GM19438 (cell line): Measurements from ENCODE around the gene CTBP1.

Experiments used
- ATAC-seq: cut with Tn5 transposase; IDR thresholded peaks from one replicate; pipeline ENCODE4 v1.9.1; 2021; ENCODE audit warnings: low read depth; ENCODE audit not compliant: unreplicated experiment

The CTBP1 gene

GRCh38 chr4:1212546-1213335, 36.2 kb downstream of the CTBP1 start:
- no peak for ATAC-seq

GRCh38 chr4:1211891-1212545, 36.9 kb downstream of the CTBP1 start:
- no peak for ATAC-seq

- ATAC-seq, result no peak
Observed at GRCh38 chr4:1211371-1211770, 37.6 kb downstream of the CTBP1 start.

GRCh38 chr4:1210971-1211370, 38.0 kb downstream of the CTBP1 start:
- ATAC-seq, result no peak

DNA sequence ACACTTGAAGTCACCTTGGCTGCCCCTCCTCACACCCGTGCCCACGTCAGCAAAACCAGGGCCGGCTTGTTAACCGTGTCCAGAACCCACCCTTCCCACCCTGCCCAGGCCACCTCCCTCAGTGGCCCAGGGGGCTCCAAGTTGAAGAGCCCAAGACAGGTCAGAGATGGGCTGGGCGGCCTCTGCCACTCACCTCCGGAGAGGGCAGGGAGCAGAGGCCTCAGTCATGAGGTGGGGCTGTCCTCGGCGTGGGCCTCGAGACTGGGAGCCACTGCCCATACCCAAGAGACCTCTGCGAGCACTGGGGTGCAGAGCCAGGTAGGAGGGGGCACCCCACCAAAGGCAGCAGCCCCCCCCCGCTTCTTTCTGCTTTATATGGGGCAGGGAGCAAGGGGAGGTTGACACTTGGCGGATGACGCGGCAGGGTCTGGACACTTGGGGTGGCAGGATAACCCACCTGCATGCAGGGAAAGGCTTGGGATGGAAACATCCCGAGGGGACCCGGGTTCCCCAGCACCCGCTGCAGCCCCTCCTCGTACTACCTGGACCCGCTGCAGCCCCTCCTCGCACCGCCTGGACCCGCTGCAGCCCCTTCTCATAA, 38.6 kb downstream of the CTBP1 start:
- ATAC-seq, result no peak

DNA sequence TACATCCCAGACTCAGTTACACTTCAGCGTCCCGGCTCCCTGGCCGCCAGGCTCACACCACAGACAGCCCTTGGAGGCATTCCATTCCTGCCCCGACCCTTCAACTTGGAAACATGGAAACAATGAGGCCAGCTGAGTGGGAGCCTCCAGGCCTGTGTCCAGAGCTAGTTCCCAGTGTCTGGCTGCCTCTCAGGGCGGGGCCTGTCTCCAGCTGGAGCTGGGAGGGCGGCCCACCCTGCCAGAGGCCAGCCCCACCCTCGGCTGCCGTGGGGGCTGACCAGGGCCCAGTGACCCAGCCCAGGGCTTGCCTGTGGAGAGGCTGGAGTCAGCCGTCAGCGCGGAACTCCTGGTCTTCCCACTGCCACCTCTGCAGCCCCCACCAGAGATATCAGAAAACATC, 39.1 kb downstream of the CTBP1 start:
- ATAC-seq, result no peak

GRCh38 chr4:1208970-1209704, 39.8 kb downstream of the CTBP1 start:
- no peak for ATAC-seq

DNA sequence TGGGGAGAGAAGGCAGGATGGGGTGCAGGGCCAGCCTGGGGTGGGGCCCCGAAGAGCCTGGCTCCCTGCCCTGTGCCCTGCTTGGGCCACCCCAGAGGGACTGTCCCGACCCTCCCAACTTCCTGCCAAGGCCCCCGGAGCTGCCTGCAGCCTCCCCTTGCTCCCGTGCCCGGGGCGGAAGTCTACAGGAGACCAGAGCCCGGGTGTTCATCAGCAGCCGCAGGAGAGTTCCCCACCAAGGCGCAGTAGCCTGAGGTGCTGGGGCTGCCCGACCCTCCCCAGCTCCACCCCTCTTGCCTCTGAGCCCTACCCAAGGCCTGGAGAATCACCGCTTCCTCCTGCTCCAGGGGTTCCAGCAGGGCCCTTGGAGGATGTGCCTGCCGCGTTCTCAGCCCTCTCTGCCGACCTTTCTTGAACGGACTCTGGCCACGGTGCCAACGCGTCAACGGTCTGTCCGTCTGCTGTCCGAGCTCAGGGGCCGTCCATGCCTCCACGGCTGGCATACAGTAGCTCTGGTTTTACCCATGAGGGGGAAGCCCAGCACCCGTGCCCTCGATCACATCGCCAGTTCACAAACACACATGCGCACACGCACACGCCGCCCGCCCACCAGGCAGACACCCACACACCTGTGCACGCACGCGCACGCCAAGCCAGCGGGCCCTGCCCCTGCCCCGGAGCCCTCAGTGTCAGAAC, 40.5 kb downstream of the CTBP1 start:
- ATAC-seq, result no peak

DNA sequence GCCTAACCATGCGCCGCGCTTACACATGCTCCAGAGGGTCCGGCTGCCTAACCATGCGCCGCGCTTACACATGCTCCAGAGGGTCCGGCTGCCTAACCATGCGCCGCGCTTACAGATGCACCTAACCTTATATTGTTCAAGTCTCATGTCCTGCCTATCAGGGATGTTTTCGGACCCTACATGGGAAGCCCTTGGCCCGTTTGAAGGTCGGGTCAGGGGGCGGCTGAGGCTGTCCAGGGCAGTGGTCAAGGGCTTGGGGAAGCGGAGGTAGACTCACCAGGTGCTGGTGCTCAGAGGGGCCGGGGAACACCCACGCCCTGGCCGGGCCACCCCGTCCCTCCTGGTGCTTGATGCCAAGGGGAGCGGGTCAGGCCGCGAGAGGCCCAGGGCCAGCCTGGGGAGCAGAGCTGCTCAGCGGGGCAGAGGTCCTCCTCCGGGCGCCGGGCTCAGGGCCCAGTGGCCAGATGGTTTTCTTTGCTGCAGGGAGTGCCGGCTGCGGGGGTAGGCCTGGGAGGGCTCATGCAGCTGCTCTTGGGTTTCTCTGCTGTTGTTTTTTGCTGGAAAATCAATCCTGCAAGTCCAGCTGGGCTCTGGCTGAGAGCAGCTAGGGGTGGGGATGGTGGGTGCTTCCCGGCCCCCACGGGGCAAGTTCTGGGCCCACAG, 41.2 kb downstream of the CTBP1 start:
- ATAC-seq, result no peak

DNA sequence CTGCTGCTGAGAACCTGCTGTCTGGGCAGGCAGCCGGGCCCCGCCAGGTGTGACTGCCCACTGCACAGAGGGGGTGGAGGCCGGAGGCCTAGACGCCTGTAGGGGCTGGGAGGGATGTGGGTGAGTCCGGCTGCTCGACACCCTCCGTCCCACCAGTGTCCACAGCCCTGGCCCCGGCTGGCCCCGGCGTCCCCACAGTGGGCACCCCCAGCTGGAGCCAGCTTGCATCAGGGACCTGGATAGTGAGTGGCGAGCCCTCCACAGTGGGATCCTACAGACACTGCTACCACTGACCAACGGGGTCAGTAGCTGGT, 41.8 kb downstream of the CTBP1 start:
- ATAC-seq, result no peak

GRCh38 chr4:1206299-1207156, 42.4 kb downstream of the CTBP1 start:
- ATAC-seq, result no peak

DNA sequence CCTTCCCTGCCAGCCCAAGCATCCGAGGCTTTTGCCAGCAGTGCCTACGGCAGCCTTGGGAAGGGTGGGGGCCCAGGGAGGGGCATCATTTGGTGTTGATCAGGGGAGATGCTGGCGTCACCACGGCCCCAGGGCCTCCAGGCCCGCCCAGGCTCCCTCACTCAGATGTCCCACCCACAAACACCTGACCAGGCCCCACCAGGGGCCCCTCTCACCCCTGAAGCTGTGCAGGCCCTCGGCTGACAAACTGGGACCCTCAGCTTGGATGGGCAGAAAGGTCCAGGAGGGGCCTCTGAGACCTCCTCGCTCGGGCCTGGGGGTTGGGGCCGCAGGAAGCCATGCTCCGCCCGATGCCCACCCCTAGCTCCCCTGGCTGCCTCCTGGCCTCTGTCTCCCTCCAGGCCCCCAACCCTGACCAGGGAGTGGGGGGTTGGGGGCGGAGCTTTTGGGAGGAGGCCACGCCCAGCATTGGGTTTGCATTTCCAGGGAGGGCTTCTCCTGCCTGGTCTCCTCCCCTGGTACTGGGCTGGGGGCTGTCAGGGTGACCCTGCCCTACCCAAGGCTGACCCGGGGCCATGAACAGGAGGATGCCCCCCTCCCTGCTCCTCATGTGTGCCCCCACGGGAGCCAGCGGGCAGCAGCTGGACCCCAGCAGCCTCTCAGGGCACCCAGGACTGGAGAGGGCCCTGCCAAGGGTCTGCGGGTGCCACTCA, 43.2 kb downstream of the CTBP1 start:
- no peak for ATAC-seq

- ATAC-seq, result no peak
Observed at GRCh38 chr4:1204828-1205585, 43.9 kb downstream of the CTBP1 start.

- ATAC-seq, result no peak
Observed at GRCh38 chr4:1204286-1204827, 44.6 kb downstream of the CTBP1 start.

DNA sequence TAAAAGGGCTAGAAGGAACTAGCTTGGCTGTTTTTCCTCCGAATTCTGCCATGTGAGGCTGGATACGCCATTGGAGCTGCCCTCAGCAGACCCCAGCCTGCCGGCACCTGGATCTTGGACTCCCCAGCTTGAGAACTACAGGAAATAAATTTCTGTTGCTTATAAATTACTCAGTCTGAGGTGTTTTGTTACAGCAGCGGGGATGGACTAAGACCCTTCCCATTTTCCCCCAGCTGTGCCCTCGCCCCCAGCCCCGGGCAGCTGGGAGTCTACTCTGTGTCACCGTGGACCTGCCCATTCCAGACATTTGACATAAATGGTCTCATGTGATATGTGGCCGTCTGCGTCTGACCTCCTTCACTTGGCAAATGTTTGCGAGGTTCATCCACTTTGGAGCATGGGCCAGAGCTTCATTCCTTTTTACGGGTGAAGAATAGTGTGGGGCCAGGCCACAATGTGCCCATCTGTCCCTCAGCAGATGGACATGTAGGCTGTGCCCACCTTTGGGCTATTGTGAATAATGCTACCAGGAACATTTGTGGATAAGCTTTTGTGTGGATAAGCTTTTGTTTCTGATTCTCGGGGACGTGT, 45.8 kb downstream of the CTBP1 start:
- no peak for ATAC-seq

DNA sequence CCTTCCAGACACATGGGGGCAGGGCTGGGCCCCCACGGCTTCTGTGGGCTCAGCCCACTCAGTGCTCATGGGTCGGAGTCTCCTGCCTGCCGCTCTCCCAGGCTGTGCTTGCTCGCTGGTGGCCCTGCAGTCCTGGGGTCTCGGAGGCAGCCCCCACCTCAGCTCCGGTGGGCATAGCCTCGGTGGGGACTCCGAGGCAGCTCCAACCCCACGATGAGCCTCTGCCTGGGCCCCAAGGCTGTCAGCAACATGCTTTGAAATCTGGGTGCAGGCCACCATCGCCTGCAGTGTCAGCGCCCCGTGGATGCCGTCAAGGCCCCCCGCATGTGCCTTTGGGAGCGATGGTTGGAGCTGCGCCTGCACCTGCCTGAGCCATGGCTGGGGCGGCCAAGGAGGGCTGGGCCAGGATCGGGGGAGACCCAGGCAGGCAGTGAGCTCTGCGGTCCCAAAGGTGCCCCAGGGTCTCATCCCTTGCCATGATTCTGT, 46.4 kb downstream of the CTBP1 start:
- no peak for ATAC-seq

GRCh38 chr4:1201851-1202525, 46.9 kb downstream of the CTBP1 start:
- peak; percentile 37 for ATAC-seq
